GM18517 (cell line): ENCODE data around the gene EHD4.

ENCODE experiments used
- ATAC-seq: cut with Tn5 transposase; IDR thresholded peaks from one replicate; pipeline ENCODE4 v1.9.1; 2021; ENCODE audit warnings: mild to moderate bottlenecking, moderate library complexity; ENCODE audit not compliant: unreplicated experiment

Gene EHD4

GRCh38 chr15:41972253-41973242 is at the start of gene EHD4:
EHD4 (minus strand) TSS chr15:41972557; CDS start chr15:41972494, 63 bp downstream.
- peak; percentile 84 for ATAC-seq

GRCh38 chr15:42021593-42021992 is 49.2 kb upstream of the EHD4 start:
- ATAC-seq = no peak

GRCh38 chr15:42020713-42021273 is 48.4 kb upstream of the EHD4 start, which contains the start of gene PLA2G4E:
PLA2G4E (minus strand) TSS chr15:42021042; CDS start chr15:42021030, 12 bp downstream.
- no peak for ATAC-seq

- ATAC-seq = no peak
These were observed 46.2 kb upstream of the EHD4 start for GRCh38 chr15:42018306-42019224.

- ATAC-seq = no peak
These were observed 44.6 kb upstream of the EHD4 start for GRCh38 chr15:42016971-42017370.

GRCh38 chr15:42014406-42014805 is 42.0 kb upstream of the EHD4 start:
- no peak for ATAC-seq

GRCh38 chr15:42012928-42013482 is 40.6 kb upstream of the EHD4 start:
- no peak for ATAC-seq

GRCh38 chr15:42012241-42012640 is 39.9 kb upstream of the EHD4 start:
- ATAC-seq = no peak

GRCh38 chr15:42011074-42011473 is 38.7 kb upstream of the EHD4 start:
- ATAC-seq = no peak

- ATAC-seq = no peak
These were observed 38.1 kb upstream of the EHD4 start for GRCh38 chr15:42010434-42010833.

- ATAC-seq = no peak
These were observed 37.1 kb upstream of the EHD4 start for GRCh38 chr15:42009474-42009873.

GRCh38 chr15:42009022-42009421 is 36.7 kb upstream of the EHD4 start:
- no peak for ATAC-seq

GRCh38 chr15:42007386-42007785 is 35.0 kb upstream of the EHD4 start:
- no peak for ATAC-seq

- ATAC-seq = no peak
These were observed 30.0 kb upstream of the EHD4 start for GRCh38 chr15:42002333-42002732.

GRCh38 chr15:42001236-42001635 is 28.9 kb upstream of the EHD4 start:
- no peak for ATAC-seq

- ATAC-seq = no peak
These were observed 27.2 kb upstream of the EHD4 start for GRCh38 chr15:41999290-42000285.

- no peak for ATAC-seq
These were observed 25.5 kb upstream of the EHD4 start for GRCh38 chr15:41997845-41998244.

- ATAC-seq = no peak
These were observed 24.7 kb upstream of the EHD4 start for GRCh38 chr15:41996921-41997592.

- ATAC-seq = no peak
These were observed 24.0 kb upstream of the EHD4 start for GRCh38 chr15:41996376-41996775.
